GM12878 (cell line): Measurements from ENCODE around the gene COTL1. TPM values are rescaled to one million over a fixed set of nuclear protein-coding genes. Genes with fewer than 3 reads are reported as not detected.

Experiments
- ATAC-seq: fragments of 200-7000 bp; cut with Tn5 transposase; 3 replicates; pipeline ENCODE4 v1.9.1; 2020; ENCODE audit warnings: mild to moderate bottlenecking, moderate library complexity
- BruUV-seq: library from RNA; stranded (reverse); fragments of 400-500 nt; replicated peaks from 2 replicates; lab custom pipeline; 2021; lab: Mats Ljungman, UMichigan
- CTCF ChIA-PET: fragments of 300-600 bp; sonication (Branson Sonifier 250); formaldehyde crosslinking; extraction: SDS; loops from one replicate; lab custom pipeline; 2021; ENCODE audit warnings: inconsistent platforms; lab: Yijun Ruan, JAX
- POLR2A ChIA-PET: fragments of 350-600 bp; formaldehyde crosslinking; extraction: SDS; loops from one replicate; lab custom pipeline; 2021; ENCODE audit warnings: inconsistent platforms; lab: Charles Lee
- RAD21 ChIA-PET: fragments of 300-600 bp; sonication (Branson Sonifier 250); formaldehyde crosslinking; loops from one replicate; lab custom pipeline; 2023; ENCODE audit warnings: antibody characterized with exemption; ENCODE audit not compliant: unreplicated experiment; lab: Charles Lee
- SMC1A ChIA-PET: fragments of 300-600 bp; sonication (Branson Sonifier 250); formaldehyde crosslinking; loops from one replicate; lab custom pipeline; 2023; ENCODE audit not compliant: unreplicated experiment, uncharacterized antibody; lab: Charles Lee
- DNase-seq: peaks from one replicate; pipeline ENCODE4 v3.0.0-alpha.2; 2011; ENCODE audit warnings: low read depth, low spot score
- FAIRE-seq: peaks from 3 replicates; lab custom pipeline; 2011; peaks lifted over from hg19 to GRCh38; lab: Jason Lieb, UNC
- H2AFZ ChIP-seq: 2 replicates; pipeline ENCODE4 v1.6.0; 2011; ENCODE audit warnings: low read depth, low read length, control low read depth; ENCODE audit not compliant: control insufficient read depth
- H3K27ac ChIP-seq: 2 replicates; pipeline ENCODE4 v1.5.1; 2011; ENCODE audit warnings: control low read depth; ENCODE audit not compliant: control insufficient read depth, insufficient read depth
- H3K27me3 ChIP-seq, 2 experiments: replicated peaks in 1 of 2; 2 replicates each; pipeline versions ENCODE4 v1.6.0 to v1.6.1; 2011; ENCODE audit warnings: low read length in 1 of 2; ENCODE audit not compliant: control insufficient read depth in 2 of 2, insufficient read depth in 2 of 2
- H3K36me3 ChIP-seq, 2 experiments: 2 replicates each; pipeline ENCODE4 v1.5.1; 2011; ENCODE audit warnings: low read length in 1 of 2; ENCODE audit not compliant: control insufficient read depth in 2 of 2, insufficient read depth in 2 of 2
- H3K4me1 ChIP-seq: 2 replicates; pipeline ENCODE4 v1.6.1; 2011; ENCODE audit warnings: mild to moderate bottlenecking, low read length, moderate library complexity, mixed read lengths; ENCODE audit not compliant: control insufficient read depth, insufficient read depth
- H3K4me2 ChIP-seq: 2 replicates; pipeline ENCODE4 v1.6.0; 2011; ENCODE audit warnings: control low read depth; ENCODE audit not compliant: control insufficient read depth, insufficient read depth
- H3K4me3 ChIP-seq: fragments of 200-600 bp; sonication (generic); 2 replicates; pipeline ENCODE4 v1.5.1; 2016
- H3K79me2 ChIP-seq: 2 replicates; pipeline ENCODE4 v1.6.0; 2011; ENCODE audit warnings: low read length; ENCODE audit not compliant: control insufficient read depth, insufficient read depth
- H3K9ac ChIP-seq: 2 replicates; pipeline ENCODE4 v1.8.0; 2011; ENCODE audit warnings: low read length, control low read depth, mixed read lengths; ENCODE audit not compliant: control insufficient read depth, insufficient read depth
- H3K9me3 ChIP-seq: replicated peaks from 3 replicates; pipeline ENCODE4 v1.5.1; 2011; ENCODE audit warnings: mild to moderate bottlenecking, low read length; ENCODE audit not compliant: control insufficient read depth, insufficient read depth
- H4K20me1 ChIP-seq: 2 replicates; pipeline ENCODE4 v1.6.0; 2011; ENCODE audit not compliant: control insufficient read depth, insufficient read depth
- NKRF ChIP-seq: fragments of 450-650 bp; conservative IDR thresholded peaks from 2 replicates; pipeline ENCODE4 v1.6.1; 2017; ENCODE audit warnings: mild to moderate bottlenecking, moderate library complexity
- WGBS: methylation state at CpG from one replicate; pipeline ENCODE4 v1.1.6; 2016; ENCODE audit warnings: low lambda C conversion rate; ENCODE audit not compliant: insufficient replicate concordance, insufficient coverage; ENCODE audit errors: missing lambda C conversion rate; 5-methylcytosine and 5-hydroxymethylcytosine counted together
- in situ Hi-C: fragments of 300-500 bp; cut with MboI; formaldehyde crosslinking; loops from 9 replicates; pipeline ENCODE4 v1.14.3; 2018; ENCODE audit warnings: mixed read lengths
- intact Hi-C: fragments of 100-400 bp; cut with micrococcal nuclease; formaldehyde crosslinking; loops from one replicate; pipeline ENCODE4 v1.14.2; 2022; ENCODE audit not compliant: unreplicated experiment
- polyA plus RNA-seq, 11 experiments: library from polyadenylated mRNA; depleted of rRNA in 4 of 11; unstranded in 6 of 11; stranded (reverse) in 5 of 11; fragments of >200 nt; fragmentation: Nextera tagmentation in 4 of 11; fragmentation: Illumina TruSeq in 1 of 11; extraction: Ambion mirVana in 4 of 11; extraction: Trizol in 1 of 11; gene quantifications; 1 replicate in 1 of 11; 2 replicates in 10 of 11; pipeline versions ENCODE4 v1.2.1 to v1.2.3, GENCODE V29; 2011 to 2016; ENCODE audit warnings: inconsistent platforms in 2 of 11, missing spikeins in 2 of 11, low read depth in 1 of 11
- total RNA-seq, 4 experiments: library from RNA; depleted of rRNA in 3 of 4; stranded (reverse); fragments of >200 nt in 3 of 4; fragmentation: Illumina TruSeq in 1 of 4; extraction: Trizol in 1 of 4; gene quantifications; 2 replicates each; pipeline versions ENCODE4 v1.2.1 to v1.2.3, GENCODE V29; 2013 to 2021

Gene COTL1
- total and polyA plus RNA-seq, 10 of the 15 experiments (the other 5 are each of a cell fraction or from before 2014, with no cell fraction given): 140 to 894 (median 330) TPM

GRCh38 chr16:84517366-84517765, 100.5 kb downstream of the COTL1 start:
- 94% methylated on average over 12 of the region's 12 CpGs for WGBS
- Histone ChIP-seq H3K36me3 (no peaks in the 10 kb centered on the region), H3K27ac (no peak overlapping the region), H3K9ac (no peak overlapping the region), H3K79me2 (no peaks in the 10 kb centered on the region; the same call in 1 of the 2 replicates), H3K27me3 (no peaks in the 10 kb centered on the region), H3K4me3 (no peak overlapping the region), H3K4me1 (peaks cover 43% of the 10 kb centered on the region), H3K9me3 (no peaks in the 10 kb centered on the region), H4K20me1 (no peaks in the 10 kb centered on the region), H3K4me2 (no peak overlapping the region), H2AFZ (no peak overlapping the region)
- ChIA-PET SMC1A (interaction anchor here (1.4 to 13.2 kb wide), 5 partner anchors 45 to 105 kb away, joined by 4 to 183 read pairs (median 20); partner anchors contain the start of gene COTL1), RAD21 (no interaction called here), CTCF (no interaction called here), POLR2A (interaction anchor here (0.6 to 1.3 kb wide), 2 partner anchors 14 to 75 kb away, joined by 3 read pairs; no protein-coding TSS in a partner anchor)
- intact Hi-C loops (no loop called here), in situ Hi-C loops (loop anchor here (25.0 kb wide), 1 partner anchor 445 kb away; no protein-coding TSS in a partner anchor)
- FAIRE-seq: no peak
- TF ChIP-seq NKRF: no peak
- no peak for ATAC-seq
- no TSS peak for BruUV-seq
- no peak for DNase-seq

Other genes starting within 250 kb of the COTL1 start
- not detected in 2 replicates for gene ATP2C2, start 249.5 kb downstream of the COTL1 start, total RNA-seq (2014; rRNA removed)
- gene ATP2C2, start 249.5 kb downstream of the COTL1 start, total RNA-seq (2014; rRNA removed; fragmentation: Illumina TruSeq; extraction: Trizol): not detected in 2 replicates
- not detected in 2 replicates for gene ATP2C2, start 249.5 kb downstream of the COTL1 start, total RNA-seq (2021)
- not detected in 2 replicates for gene ATP2C2, start 249.5 kb downstream of the COTL1 start, polyA plus RNA-seq (2011; rRNA removed)
- not detected in 2 replicates for gene ATP2C2, start 249.5 kb downstream of the COTL1 start, polyA plus RNA-seq (2014; fragmentation: Illumina TruSeq; extraction: Trizol)
- gene ATP2C2, start 249.5 kb downstream of the COTL1 start, polyA plus RNA-seq (2014; fragmentation: Nextera tagmentation; extraction: Ambion mirVana): under 1 TPM in 1 of 2 experiments, not detected in 1; 0.05 TPM
- gene ATP2C2, start 249.5 kb downstream of the COTL1 start, polyA plus RNA-seq (2014; rRNA removed): not detected in 2 replicates
- gene ATP2C2, start 249.5 kb downstream of the COTL1 start, polyA plus RNA-seq (2016; fragmentation: Nextera tagmentation; extraction: Ambion mirVana): under 1 TPM in 1 of 2 experiments, not detected in 1; 0.19 TPM
- gene MEAK7, start 113.4 kb downstream of the COTL1 start, total RNA-seq (2014; rRNA removed): 6.2 and 6.8 TPM in 2 replicates
- gene MEAK7, start 113.4 kb downstream of the COTL1 start, total RNA-seq (2014; rRNA removed; fragmentation: Illumina TruSeq; extraction: Trizol): 5.5 TPM in 2 replicates
- gene MEAK7, start 113.4 kb downstream of the COTL1 start, total RNA-seq (2021): 8.5 and 9.2 TPM in 2 replicates
- gene MEAK7, start 113.4 kb downstream of the COTL1 start, polyA plus RNA-seq (2011; rRNA removed): 10.7 and 10.9 TPM in 2 replicates
- 4.4 and 6.7 TPM in 2 replicates for gene MEAK7, start 113.4 kb downstream of the COTL1 start, polyA plus RNA-seq (2014; fragmentation: Illumina TruSeq; extraction: Trizol)
- gene MEAK7, start 113.4 kb downstream of the COTL1 start, polyA plus RNA-seq (2014; fragmentation: Nextera tagmentation; extraction: Ambion mirVana): 1 to 10 TPM; 1.4 to 1.5 TPM
- gene MEAK7, start 113.4 kb downstream of the COTL1 start, polyA plus RNA-seq (2014; rRNA removed): 5.6 and 5.9 TPM in 2 replicates
- gene MEAK7, start 113.4 kb downstream of the COTL1 start, polyA plus RNA-seq (2016; fragmentation: Nextera tagmentation; extraction: Ambion mirVana): 10 to 100 TPM; 11.0 to 11.9 TPM
- 36.4 and 38.2 TPM in 2 replicates for gene KLHL36, start 30.4 kb upstream of the COTL1 start, total RNA-seq (2014; rRNA removed)
- 16.2 and 16.7 TPM in 2 replicates for gene KLHL36, start 30.4 kb upstream of the COTL1 start, total RNA-seq (2014; rRNA removed; fragmentation: Illumina TruSeq; extraction: Trizol)
- 45.3 and 45.4 TPM in 2 replicates for gene KLHL36, start 30.4 kb upstream of the COTL1 start, total RNA-seq (2021)
- gene KLHL36, start 30.4 kb upstream of the COTL1 start, polyA plus RNA-seq (2011; rRNA removed): 19.6 and 26.4 TPM in 2 replicates
- gene KLHL36, start 30.4 kb upstream of the COTL1 start, polyA plus RNA-seq (2014; fragmentation: Illumina TruSeq; extraction: Trizol): 14.1 and 14.3 TPM in 2 replicates
- gene KLHL36, start 30.4 kb upstream of the COTL1 start, polyA plus RNA-seq (2014; fragmentation: Nextera tagmentation; extraction: Ambion mirVana): 1 to 10 TPM; 2.6 to 2.7 TPM
- gene KLHL36, start 30.4 kb upstream of the COTL1 start, polyA plus RNA-seq (2014; rRNA removed): 35.0 and 37.5 TPM in 2 replicates
- 10 to 100 TPM; 12.9 to 16.8 TPM for gene KLHL36, start 30.4 kb upstream of the COTL1 start, polyA plus RNA-seq (2016; fragmentation: Nextera tagmentation; extraction: Ambion mirVana)
- 70.7 and 77.3 TPM in 2 replicates for gene USP10, start 81.9 kb upstream of the COTL1 start, total RNA-seq (2014; rRNA removed)
- 80.8 and 85.2 TPM in 2 replicates for gene USP10, start 81.9 kb upstream of the COTL1 start, total RNA-seq (2014; rRNA removed; fragmentation: Illumina TruSeq; extraction: Trizol)
- 119 and 122 TPM in 2 replicates for gene USP10, start 81.9 kb upstream of the COTL1 start, total RNA-seq (2021)
- gene USP10, start 81.9 kb upstream of the COTL1 start, polyA plus RNA-seq (2011; rRNA removed): 74.7 and 125 TPM in 2 replicates
- 133 and 198 TPM in 2 replicates for gene USP10, start 81.9 kb upstream of the COTL1 start, polyA plus RNA-seq (2014; fragmentation: Illumina TruSeq; extraction: Trizol)
- gene USP10, start 81.9 kb upstream of the COTL1 start, polyA plus RNA-seq (2014; fragmentation: Nextera tagmentation; extraction: Ambion mirVana): 10 to 100 TPM; 46.1 to 47.7 TPM
- 87.5 and 87.9 TPM in 2 replicates for gene USP10, start 81.9 kb upstream of the COTL1 start, polyA plus RNA-seq (2014; rRNA removed)
- 100 to 1,000 TPM; 143 to 160 TPM for gene USP10, start 81.9 kb upstream of the COTL1 start, polyA plus RNA-seq (2016; fragmentation: Nextera tagmentation; extraction: Ambion mirVana)
- not detected in 2 replicates for gene CRISPLD2, start 201.9 kb upstream of the COTL1 start, total RNA-seq (2014; rRNA removed)
- 0.04 TPM in 1 of 2 replicates, not detected in the other for gene CRISPLD2, start 201.9 kb upstream of the COTL1 start, total RNA-seq (2014; rRNA removed; fragmentation: Illumina TruSeq; extraction: Trizol)
- 0.08 and 0.21 TPM in 2 replicates for gene CRISPLD2, start 201.9 kb upstream of the COTL1 start, total RNA-seq (2021)
- 0.09 and 0.30 TPM in 2 replicates for gene CRISPLD2, start 201.9 kb upstream of the COTL1 start, polyA plus RNA-seq (2011; rRNA removed)
- gene CRISPLD2, start 201.9 kb upstream of the COTL1 start, polyA plus RNA-seq (2014; fragmentation: Illumina TruSeq; extraction: Trizol): 0.03 TPM in 1 of 2 replicates, not detected in the other
- gene CRISPLD2, start 201.9 kb upstream of the COTL1 start, polyA plus RNA-seq (2014; fragmentation: Nextera tagmentation; extraction: Ambion mirVana): not detected
- gene CRISPLD2, start 201.9 kb upstream of the COTL1 start, polyA plus RNA-seq (2014; rRNA removed): 0.05 and 0.20 TPM in 2 replicates
- gene CRISPLD2, start 201.9 kb upstream of the COTL1 start, polyA plus RNA-seq (2016; fragmentation: Nextera tagmentation; extraction: Ambion mirVana): not detected